ENCODE data around the gene LRMDA. TPM values are rescaled to one million over a fixed set of nuclear protein-coding genes. Genes with fewer than 3 reads are reported as not detected.

LRMDA gene
- total and polyA plus RNA-seq, 2 of the 8 experiments (the other 6 are each of a cell fraction or from before 2014, with no cell fraction given), result 0.86 to 2.8 TPM

- Histone ChIP-seq H2BK15ac (ENCODE audit: low read length) (0 out of 2 replicates have a peak overlapping the region, but pooled peaks have one; percentile 22), H2BK5ac (ENCODE audit: low read depth, low read length) (no peak overlapping the region), H3K14ac (ENCODE audit: insufficient read length) (no peak overlapping the region), H4K5ac (ENCODE audit: insufficient read length, low read depth, low read length) (no peak overlapping the region), H2BK20ac (ENCODE audit: low read length) (no peak overlapping the region), H3K4me1 (replicated peaks in 1 of 4; ENCODE audit: control insufficient read depth in 3 of 4, insufficient read depth in 4 of 4, low read length in 3 of 4) (peaks cover 0 to 9% (median 3%) of the 10 kb centered on the region in 4 experiments; a peak in 4 of 7 replicates), H3K4me2 (ENCODE audit: insufficient read depth in 1 of 2, low read depth in 2 of 2, low read length in 2 of 2) (no peak overlapping the region), H3K56ac (replicated peaks; ENCODE audit: insufficient read length, low read depth, low read length) (no peak overlapping the region), H3K9ac (replicated peaks in 1 of 4; ENCODE audit: extremely low read depth in 1 of 4, low read depth in 3 of 4, low read length in 3 of 4) (no peak overlapping the region), H3K79me2 (ENCODE audit: control insufficient read depth in 1 of 2, insufficient read depth in 2 of 2, low read length in 2 of 2) (no peaks in the 10 kb centered on the region), H4K20me1 (replicated peaks in 1 of 2; ENCODE audit: control insufficient read depth in 1 of 2, insufficient read depth in 2 of 2, low read length in 2 of 2) (no peaks in the 10 kb centered on the region), H2AFZ (ENCODE audit: low read length) (no peak overlapping the region), H2BK120ac (replicated peaks; ENCODE audit: low read depth, low read length) (no peak overlapping the region), H3K18ac (ENCODE audit: extremely low read depth, low read length) (no peak overlapping the region), H4K8ac (ENCODE audit: extremely low read depth, insufficient read depth, low read length) (no peak overlapping the region), H4K91ac (replicated peaks; ENCODE audit: insufficient read length, low read length) (no peak overlapping the region), H2AK5ac (ENCODE audit: low read depth, low read length) (no peak overlapping the region), H3K23ac (ENCODE audit: insufficient read length) (no peak overlapping the region), H3K79me1 (ENCODE audit: low read depth, low read length) (no peaks in the 10 kb centered on the region), H3K36me3 (ENCODE audit: control insufficient read depth in 2 of 4, insufficient read depth in 4 of 4, low read length in 3 of 4) (no peaks in the 10 kb centered on the region), H3K27ac (ENCODE audit: low read depth, low read length) (no peak overlapping the region), H3K23me2 (ENCODE audit: low read depth, low read length) (no peaks in the 10 kb centered on the region), H3K27me3 (replicated peaks in 1 of 4; ENCODE audit: control insufficient read depth in 3 of 4, extremely low read depth in 1 of 4, insufficient read depth in 3 of 4, low read length in 3 of 4) (no peaks in the 10 kb centered on the region), H2BK12ac (ENCODE audit: low read depth, low read length) (no peak overlapping the region), H3K9me3 (ENCODE audit: insufficient read depth in 2 of 2, low read depth in 1 of 2, low read length in 1 of 2) (no peaks in the 10 kb centered on the region; a peak in 1 of 4 replicates), H3K4ac (replicated peaks; ENCODE audit: insufficient read length, low read depth, low read length) (no peak overlapping the region), H3K4me3 (ENCODE audit: extremely low read depth in 1 of 4, insufficient read depth in 2 of 4, low read depth in 3 of 4, low read length in 4 of 4) (no peak overlapping the region)
- FAIRE-seq (no peak), DNase-seq (ENCODE audit: low read depth in 1 of 2, low spot score in 2 of 2) (no peak)
- TF ChIP-seq, protein P1, sequence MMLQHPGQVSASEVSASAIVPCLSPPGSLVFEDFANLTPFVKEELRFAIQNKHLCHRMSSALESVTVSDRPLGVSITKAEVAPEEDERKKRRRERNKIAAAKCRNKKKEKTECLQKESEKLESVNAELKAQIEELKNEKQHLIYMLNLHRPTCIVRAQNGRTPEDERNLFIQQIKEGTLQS (IDR thresholded peaks at IDR 0.05; ENCODE audit: insufficient read depth, low read depth, low read length), result no peak
- TF ChIP-seq RNF2 (IDR thresholded peaks at IDR 0.05; ENCODE audit: borderline replicate concordance, low read depth, low read length, missing control alignments, poor library complexity, severe bottlenecking) (no peak), MAFK (IDR thresholded peaks at IDR 0.05; ENCODE audit: low read depth, low read length) (no peak), RBBP5 (IDR thresholded peaks at IDR 0.05; ENCODE audit: borderline replicate concordance, low read depth, low read length) (no peak), BACH1 (IDR thresholded peaks at IDR 0.05; ENCODE audit: low read length) (no peak), HDAC2 (IDR thresholded peaks at IDR 0.05; ENCODE audit: borderline replicate concordance in 1 of 2, low read depth in 2 of 2, low read length in 2 of 2) (no peak), SIN3A (conservative IDR thresholded peaks at IDR 0.05 in 1 of 2, IDR thresholded peaks at IDR 0.05 in 1 of 2; ENCODE audit: low read depth in 1 of 2, low read length in 2 of 2) (no peak), CBX5 (IDR thresholded peaks at IDR 0.05; ENCODE audit: low read depth, low read length) (no peak), BRCA1 (IDR thresholded peaks at IDR 0.05; ENCODE audit: low read depth, low read length) (no peak), JUN (IDR thresholded peaks at IDR 0.05; ENCODE audit: low read depth, low read length) (no peak), SP1 (IDR thresholded peaks at IDR 0.05; ENCODE audit: low read depth, low read length) (no peak), RXRA (IDR thresholded peaks at IDR 0.05; ENCODE audit: insufficient read depth, low read depth, low read length) (no peak)
- POLR2A ChIA-PET (ENCODE audit: partially characterized antibody), result no interaction called here
- 86% methylated on average over 4 of the region's 4 CpGs; no CpG with 5 or more reads in 1 of the 2 experiments for WGBS, 2 experiments (ENCODE audit: extremely low coverage in 1 of 2, insufficient coverage in 1 of 2, insufficient read length in 1 of 2, insufficient replicate concordance in 2 of 2, low coverage in 1 of 2, low lambda C conversion rate in 2 of 2, missing lambda C conversion rate in 1 of 2)
- CTCF ChIA-PET (ENCODE audit: partially characterized antibody), result interaction anchor here (0.6 to 1.5 kb wide), 3 partner anchors 11 to 802 kb away, joined by 3 to 4 read pairs (median 3); no protein-coding TSS in a partner anchor
Measured at GRCh38 chr10:76333796-76334195, 902.4 kb downstream of the LRMDA start.
